ENCODE data around the gene RNF144B.
"Not testable (repeated sequence)": the region's sequence is repeated elsewhere in the genome, so short reads cannot be mapped to it uniquely, and the experiment has no call there.

The RNF144B gene

DNA sequence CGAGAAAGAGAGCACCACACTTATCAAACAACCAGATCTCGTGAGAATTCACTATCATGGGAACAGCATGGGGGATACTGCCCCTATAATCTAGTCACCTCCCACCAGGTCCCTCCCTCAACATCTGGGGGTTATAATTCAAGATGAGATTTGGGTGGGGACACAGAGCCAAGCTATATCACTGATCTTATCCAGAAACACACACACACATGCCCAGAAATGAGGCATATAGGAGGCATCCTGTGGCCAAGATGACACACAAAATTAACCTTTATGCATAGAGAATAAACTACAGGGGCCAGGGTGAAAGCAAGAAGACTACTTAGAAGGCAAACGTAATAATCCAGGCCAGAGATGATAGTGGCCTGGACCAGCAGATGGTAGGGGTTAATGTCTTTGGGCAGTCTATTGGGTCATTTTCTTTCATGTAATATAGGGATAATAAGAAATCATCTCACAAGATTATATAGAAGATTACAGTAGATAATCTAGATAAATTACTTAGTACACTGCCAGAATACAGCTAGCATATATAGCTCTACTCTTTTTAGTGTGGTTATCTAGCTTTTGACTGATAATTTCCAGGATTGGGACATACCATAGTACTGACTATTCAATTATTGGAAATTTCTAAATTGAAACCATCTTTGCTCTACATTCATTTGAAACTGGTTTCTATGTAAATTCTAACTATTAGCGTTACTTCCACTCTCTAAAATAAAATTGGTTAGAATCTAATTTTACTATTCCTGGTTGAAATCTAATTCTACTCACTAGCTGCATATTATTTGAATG is 20.0 kb downstream of the RNF144B start:
- no peak for DNase-seq

DNA sequence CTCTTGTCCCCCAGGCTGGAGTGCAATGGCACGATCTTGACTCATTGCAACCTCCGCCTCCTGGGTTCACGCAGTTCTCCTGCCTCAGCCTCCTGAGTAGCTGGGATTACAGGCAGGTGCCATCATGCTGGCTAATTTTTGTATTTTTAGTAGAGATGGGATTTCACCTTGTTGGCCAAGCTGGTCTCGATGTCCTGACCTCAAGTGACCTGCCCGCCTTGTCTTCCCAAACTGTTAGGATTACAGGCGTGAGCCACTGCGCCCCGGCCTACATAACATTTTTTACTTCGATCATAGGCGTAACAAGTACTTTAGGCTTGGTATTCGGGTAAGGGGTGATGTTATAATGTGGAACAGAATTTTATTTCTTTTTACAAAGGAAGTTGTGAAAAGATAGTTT is 22.5 kb downstream of the RNF144B start:
- DNase-seq, result not testable (repeated sequence)

DNA sequence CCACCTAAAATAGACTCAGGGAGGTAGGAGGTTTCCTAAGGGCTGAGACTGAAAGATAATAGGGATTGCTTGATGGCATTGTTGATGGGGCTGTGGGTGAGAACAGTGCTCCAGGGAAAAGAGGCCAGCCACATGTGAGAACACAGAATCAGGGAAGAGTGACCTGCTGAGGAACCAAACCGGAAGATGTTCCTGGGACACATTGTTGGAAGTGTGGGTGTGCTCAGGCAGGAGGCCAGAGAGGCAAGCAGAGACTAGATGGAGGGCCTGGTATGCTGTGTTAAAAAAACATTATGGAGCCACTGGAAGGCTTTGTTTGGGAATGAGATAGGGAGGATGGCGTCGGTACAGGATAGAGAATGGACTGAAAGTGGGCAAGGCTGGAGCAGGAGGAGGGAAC is 23.3 kb downstream of the RNF144B start:
- DNase-seq, result no peak

DNA sequence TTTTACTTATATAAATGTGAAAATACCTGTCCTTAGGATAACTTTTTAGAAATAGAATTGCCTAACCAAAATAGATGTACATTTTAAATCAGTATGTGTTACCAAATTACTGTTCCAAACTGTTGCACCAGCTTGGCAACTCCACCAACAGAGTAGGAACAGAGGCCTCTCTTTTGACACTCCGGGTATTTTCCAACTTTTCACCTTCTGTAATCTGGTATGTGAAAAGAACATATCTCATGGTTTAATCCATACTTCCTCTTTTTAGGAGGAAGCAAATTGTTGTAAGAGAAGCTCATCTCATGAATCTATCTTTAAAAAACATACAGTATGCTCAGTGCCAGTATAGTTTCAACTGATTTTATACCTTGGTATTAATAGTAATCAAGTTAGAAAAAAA is 24.9 kb downstream of the RNF144B start:
- DNase-seq, result no peak

DNA sequence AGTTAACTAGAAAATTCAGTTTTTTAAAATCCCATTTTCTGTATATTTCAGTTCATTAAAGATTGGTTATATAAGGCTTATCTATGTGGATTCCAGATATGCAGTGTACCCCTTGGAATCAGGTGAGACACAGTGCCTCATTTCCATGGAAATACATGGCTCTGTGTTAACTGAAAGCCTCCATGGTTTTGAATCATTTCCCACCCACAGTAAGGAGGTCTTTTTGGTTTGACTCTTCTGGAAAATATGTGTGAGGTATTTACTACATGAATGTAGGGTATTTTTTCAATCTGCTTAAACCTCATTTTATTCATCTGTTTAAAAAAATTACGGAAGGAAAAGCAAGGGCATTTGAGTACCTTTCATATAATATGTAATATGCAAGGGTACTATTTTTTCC is 25.5 kb downstream of the RNF144B start:
- DNase-seq, result no peak

DNA sequence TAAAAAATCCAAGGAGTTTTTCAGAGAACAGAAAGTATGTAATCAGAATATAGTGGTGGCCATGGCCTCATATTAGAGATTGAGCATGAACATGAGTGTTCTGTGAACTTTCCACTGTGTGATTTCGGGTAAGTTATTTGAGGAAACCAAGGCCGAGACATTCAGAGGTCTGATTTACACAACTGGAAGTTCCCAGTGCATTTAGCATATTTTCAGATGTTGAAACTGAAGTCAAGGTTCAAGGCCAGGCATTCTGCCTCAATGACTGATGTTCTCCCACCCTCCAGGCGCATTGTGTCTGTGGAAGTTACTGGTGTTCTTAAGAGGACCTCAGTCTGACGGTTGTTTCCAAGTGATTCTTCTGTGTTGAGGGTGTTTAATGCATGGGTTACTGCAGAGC is 26.2 kb downstream of the RNF144B start:
- no peak for DNase-seq

DNA sequence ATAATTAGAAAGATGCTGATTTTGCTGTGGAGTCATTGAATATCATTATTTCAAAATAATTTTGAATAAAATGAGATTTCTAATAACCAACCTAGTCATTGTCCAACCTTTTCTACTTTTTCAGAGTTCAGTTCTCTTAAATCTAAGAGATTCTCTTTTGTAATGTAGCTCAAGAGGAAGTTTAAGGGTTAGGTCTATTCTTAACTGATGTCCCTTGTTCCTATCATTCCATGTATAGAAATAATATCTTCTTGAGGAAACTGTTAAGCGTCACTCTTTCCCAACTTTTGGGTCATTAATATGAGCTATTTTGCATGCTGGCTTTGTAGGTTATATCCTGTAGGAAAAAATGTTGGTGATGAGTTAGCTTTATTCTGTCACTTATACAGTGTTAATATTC is 27.0 kb downstream of the RNF144B start:
- DNase-seq, result no peak

DNA sequence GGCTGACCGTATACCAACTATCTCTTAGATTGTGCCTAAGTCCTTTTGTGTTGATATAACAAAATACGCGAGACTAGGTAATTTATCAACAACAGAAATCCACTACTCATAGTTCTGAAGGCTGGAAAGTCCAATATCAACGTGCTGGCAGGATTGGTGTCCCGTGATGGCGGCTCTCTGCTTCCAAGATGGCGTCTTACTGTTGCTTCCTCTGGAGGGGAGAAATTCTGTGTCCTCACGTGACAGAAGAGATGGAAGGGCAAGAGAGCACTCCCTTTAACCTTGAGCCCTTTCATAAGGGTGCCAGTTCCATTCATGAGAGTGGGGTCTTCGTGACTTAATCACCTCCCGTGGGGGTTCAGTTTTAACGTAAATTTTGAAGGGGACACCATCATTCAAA is 28.1 kb downstream of the RNF144B start:
- DNase-seq, result no peak

DNA sequence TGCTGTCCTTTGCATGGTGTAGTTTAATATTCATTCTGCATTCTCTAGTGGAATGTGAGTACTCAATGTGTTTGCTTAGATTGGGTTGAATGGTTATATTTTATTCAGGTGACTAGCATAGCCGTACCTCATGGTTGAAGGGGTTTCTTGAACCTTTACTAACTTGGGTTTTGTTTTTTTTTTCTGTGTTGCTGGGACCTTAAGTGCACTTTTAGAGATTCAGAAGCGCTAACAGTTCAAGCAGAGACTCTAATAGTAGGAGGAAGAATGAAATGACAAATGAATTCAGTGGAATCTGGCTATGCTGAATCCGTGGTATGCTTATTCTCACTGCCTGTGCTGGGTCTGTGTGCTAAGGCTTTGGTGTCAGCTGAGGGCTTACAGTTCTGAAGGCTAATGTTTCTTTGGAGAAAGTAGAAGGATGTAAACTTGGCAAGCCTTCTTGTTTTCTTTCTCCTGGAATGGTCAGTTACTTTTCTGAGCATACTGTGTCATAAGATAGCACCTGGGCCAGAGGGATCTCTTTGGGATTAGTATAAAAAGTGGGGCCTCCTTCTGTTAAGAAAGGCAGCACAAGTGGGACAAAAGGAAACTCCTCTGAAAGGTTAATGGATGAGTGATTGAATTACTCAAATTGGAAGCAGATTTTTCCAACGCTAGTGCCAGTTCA is 28.7 kb downstream of the RNF144B start:
- DNase-seq, result no peak

DNA sequence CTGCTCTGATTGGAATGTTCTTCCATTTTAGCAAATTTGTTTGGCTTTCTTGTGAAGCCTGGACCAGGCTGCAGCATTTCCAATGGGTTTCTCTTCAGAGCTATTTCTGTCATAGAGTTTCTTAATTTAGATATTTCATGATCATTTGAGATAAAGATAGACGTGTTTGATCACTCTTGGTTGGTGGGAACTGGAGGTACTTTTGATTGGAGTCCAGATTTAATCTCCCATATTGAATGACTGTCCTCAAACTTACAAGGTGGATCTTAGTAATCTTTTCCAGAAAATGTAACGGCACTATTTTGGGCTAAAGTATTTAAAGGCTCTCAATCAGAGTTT is 29.2 kb downstream of the RNF144B start:
- no peak for DNase-seq

DNA sequence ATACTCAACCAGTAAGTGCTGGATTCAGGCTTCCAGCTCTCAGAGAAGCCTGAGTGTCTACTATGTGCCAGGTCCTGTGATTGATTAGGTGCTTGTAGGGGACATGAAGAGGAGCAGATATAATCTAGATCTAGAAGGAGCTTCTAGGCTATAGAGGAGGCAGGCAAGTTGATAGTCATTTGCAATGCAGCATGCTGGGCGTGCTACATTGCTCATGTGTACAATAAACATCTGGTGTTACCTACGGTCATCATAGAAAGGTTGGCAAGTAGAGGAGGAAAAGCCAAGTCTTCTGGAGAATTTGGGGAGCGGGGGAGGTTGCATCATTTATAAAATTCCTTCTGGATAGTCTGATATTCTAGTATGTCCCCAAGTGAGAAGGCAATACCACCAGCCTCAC is 33.2 kb downstream of the RNF144B start:
- DNase-seq, result no peak

DNA sequence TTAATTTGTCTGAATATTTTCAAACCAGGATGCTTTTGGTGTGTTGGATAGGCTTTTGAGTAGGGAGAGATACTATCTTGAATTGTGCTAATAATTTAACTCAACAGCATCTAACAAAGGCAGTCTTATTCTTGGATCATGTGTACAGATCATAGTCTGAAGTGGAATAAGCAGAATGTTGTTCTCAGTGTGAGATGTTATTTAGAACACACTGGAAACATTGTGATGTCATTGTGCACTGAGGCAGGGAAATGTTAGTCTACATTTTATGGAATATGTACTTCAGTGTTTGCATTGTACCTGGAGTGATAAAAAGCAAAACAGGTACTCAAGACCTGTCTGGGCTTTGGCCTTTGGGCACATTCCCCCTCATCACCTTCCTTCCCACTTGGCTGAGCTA is 35.0 kb downstream of the RNF144B start:
- no peak for DNase-seq

DNA sequence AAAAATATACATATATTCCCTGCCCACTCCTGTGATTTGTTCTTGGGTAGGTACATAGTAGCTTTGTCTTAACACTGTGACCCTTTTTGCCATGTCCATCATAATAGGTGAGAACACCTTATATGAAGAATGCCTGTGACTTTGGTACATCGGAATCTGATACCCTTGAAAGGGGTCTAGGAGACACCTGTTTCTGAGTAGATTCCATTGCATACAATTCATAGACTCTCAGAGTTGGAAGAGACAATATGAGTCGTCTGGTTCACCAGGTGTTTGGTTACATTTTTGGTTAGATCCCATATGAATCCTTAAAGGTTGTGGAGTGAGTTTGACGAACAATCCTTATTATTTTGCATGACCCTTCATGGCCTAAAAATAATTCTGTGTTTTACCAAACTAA is 36.3 kb downstream of the RNF144B start:
- DNase-seq, result no peak

DNA sequence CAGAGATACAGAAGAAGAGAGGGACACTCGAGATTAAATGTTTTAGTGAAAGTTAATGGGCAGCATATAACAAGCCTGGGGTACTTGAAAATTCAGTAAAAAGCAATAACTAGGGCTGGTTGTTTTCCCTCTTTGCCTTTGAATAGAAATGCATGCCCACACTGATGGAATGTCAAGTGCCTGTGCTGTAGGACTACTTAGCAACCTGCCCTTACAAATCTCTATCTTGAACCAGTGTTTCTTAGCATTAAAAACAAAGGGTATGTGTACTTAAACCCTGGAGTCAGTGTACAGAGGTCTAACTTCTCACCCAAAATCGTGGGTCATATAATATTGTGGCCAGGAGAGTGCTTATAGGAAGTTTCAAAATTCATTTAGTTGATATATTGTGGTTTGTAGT is 37.1 kb downstream of the RNF144B start:
- DNase-seq, result no peak

DNA sequence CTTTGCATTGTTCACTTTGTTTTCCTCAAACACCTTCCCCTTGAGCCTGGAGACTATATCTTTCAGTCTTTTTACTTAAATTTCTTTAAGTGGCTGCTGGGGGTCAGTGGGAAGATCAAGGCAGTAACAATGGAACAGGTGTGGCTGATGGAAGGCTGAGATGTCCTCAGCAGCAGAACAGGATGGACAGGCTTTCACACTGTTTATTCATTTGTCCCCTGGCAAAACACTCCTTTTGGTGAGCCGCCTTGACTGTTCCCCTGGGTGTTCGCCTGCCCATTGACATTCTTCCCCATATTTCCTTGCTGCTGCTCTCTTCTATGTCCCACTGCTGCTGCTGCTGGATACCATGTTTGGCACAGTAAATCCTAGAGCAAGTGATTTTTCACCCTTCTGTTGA is 38.1 kb downstream of the RNF144B start:
- no peak for DNase-seq

DNA sequence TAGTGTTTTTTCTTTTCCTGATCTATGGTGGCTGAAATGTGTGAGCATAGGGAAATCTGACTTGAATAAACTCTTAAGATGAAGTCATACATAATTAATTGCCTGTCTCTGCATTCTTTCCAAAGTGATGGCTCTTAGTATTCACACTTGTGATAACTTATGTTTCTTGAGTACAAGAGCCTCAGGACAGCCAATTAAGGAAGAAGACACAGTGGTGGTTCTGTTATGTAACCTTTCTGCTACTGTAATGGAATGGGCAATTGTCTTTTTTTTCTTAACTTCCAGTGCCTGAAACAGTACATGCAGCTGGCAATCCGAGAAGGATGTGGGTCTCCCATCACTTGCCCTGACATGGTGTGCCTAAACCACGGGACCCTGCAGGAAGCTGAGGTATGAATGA is 40.1 kb downstream of the RNF144B start:
- no peak for DNase-seq

DNA sequence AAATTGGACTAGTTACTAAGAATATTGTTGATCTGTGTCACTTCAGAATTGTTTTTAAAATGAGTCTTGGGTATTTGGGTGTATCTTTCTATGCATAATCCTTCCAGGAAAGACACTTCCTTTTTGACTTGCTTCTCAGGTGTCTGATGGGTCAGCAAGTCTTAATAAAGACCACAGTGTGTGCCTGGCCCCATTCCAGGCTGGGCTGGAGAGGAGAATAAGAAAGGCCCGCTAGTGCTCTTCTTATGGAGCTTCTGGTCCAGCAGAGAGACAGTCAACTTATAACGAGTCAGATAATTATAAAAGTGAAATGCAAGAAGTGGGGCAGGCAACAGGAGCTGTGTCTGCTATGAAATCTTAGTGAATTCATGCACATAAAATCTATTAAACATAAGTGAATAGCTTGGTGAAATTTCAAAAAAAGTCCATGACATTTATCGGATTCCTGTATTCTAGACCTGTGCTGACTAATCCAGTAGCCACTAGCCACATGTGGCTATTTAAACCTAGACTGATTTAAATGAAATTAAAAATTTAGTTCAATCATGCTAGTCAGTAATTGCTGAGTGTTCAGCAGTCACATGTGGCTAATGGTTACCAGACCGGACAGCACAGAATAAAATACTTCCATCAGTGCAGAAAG is 42.6 kb downstream of the RNF144B start:
- no peak for DNase-seq

DNA sequence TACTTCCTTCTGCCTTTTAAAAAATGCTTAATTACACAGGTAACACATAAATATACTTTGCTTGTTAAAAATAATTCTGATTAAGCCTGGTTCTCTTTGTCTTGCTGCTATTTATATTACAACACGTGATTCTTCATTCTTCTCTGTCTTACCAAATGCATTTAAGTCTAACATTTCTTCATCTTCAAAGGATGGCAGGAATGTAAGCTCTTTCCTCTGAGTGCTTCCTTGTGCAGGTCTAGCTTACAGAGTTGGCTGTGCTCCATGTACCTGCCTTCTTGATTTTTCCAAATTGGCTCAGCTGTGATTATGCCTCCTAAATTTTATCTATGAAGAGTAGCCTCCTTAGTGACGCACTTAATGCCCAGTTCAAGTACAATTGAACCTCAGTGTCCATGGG is 44.4 kb downstream of the RNF144B start:
- no peak for DNase-seq

DNA sequence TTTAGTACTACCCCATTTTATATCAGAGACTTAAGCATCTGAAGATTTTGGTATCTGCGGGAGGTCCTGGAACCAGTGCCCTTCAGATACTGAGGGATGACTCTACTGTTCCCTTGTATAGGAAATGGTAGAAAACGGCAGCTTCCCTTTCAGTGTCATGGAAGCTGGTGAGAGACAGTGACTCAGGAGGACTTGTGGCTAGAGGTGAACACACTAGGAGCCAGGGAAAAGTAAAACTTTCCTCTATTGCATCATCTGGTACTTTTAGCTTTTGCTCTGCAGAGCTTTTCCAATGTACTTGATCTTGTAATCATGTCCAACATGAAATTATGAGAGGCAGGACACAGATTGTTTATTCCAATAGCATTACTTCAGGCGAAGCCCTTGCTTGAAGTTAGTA is 45.0 kb downstream of the RNF144B start:
- no peak for DNase-seq

DNA sequence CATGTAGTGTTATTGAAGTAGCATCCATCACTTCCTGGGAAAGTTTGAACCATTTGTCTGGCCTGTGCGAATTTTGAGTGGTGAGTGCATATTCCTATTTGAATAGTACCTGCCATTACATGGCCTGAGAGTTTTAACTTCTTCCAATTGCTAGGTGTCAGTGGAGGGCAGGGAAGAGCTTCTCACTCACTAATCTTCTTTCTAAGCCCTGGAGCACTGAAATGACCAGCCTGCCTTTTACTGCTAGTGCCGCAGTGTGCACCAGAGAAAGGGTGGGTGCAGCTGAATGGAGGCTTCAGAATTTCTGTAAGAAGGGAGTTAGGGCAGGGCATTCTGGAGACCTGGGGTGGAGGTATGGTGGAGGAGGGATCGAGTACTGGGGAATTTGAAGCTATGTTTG is 45.5 kb downstream of the RNF144B start:
- no peak for DNase-seq

DNA sequence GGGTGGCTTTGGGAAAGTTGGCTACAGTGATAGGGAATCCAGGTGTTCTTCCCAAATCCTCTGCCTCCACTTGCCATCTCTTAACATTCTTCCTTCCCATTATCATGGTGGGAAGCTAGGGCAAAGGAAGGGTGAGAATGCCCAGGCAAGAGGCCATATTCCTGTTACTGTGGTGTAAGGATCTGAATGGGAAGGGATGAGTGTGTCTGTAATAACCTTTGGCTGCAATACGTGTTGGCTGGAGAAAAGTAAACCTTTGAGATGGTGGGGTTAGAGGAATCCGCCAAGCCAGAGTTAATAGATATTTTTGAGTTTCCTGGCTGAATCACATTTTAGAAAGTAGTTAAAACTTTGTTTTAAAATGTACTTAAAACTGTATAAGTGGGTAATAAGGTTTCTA is 45.9 kb downstream of the RNF144B start:
- no peak for DNase-seq

DNA sequence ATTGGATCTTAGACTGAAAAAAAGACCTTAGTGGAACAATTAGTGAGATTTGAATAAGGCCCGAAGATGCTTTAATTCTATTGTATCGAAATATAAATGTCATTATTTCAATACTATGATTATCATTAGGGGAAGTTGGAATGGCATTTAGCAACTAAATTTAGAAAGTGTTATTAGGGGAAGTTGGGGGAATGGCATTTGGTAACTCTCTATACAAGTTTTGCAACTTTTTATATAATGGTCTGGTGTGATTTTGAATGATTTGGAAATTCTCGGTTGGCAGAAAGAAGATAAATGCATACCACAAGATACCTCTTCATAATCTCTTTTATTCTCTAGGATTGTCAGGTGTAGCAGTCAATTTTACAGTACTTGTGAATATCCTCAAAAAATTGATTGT is 49.2 kb downstream of the RNF144B start:
- DNase-seq, result no peak

DNA sequence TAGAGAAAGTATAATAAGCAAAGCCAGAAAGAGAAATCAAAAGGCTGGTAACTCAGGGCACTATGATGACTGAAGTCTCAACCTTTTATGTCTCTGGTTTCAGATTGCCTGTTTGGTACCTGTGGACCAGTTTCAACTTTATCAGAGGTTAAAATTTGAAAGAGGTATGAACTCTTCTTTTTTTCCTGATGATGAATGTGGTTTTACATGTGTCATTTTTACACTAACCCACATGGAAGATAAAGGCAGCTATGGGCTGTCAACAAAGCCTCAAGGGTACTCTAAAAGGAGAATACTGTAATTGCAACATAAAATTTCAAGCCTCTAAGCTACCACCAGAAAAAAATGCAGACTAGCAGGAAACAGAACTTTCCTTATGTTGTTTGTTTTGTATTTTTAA is 52.4 kb downstream of the RNF144B start:
- DNase-seq, result no peak

Measured in hypothalamus (tissue), 51 donors.